WTC11 (cell line): ENCODE measurements around the gene CPAMD8. TPM values are rescaled to one million over a fixed set of nuclear protein-coding genes. Genes with fewer than 3 reads are reported as not detected.
A peak's percentile ranks its signal among the peaks of the same experiment; 100 is the strongest.

ENCODE experiments used
- ATAC-seq: fragments of 200-7000 bp; cut with Tn5 transposase; 2 replicates; pipeline ENCODE4 v1.10.0; 2021; ENCODE audit warnings: mild to moderate bottlenecking, moderate library complexity
- CTCF ChIA-PET: fragments of 300-600 bp; sonication (Branson Sonifier 250); formaldehyde crosslinking; loops from one replicate; lab custom pipeline; 2021; ENCODE audit warnings: antibody characterized with exemption; lab: Charles Lee
- POLR2A ChIA-PET: fragments of 350-600 bp; sonication (Branson Sonifier 250); formaldehyde crosslinking; loops from one replicate; lab custom pipeline; 2021; ENCODE audit warnings: antibody characterized with exemption; lab: Charles Lee
- DNase-seq: peaks from one replicate; pipeline ENCODE4 v3.0.0; 2021; ENCODE audit warnings: low spot score
- H3K27ac Mint-ChIP-seq: 2 replicates; pipeline ENCODE4 v1.8.0; 2021; ENCODE audit warnings: mixed read lengths
- H3K27me3 Mint-ChIP-seq: 2 replicates; pipeline ENCODE4 v1.8.0; 2021; ENCODE audit warnings: low read depth, mild to moderate bottlenecking, moderate library complexity, mixed read lengths
- H3K36me3 Mint-ChIP-seq: 2 replicates; pipeline ENCODE4 v1.8.0; 2021; ENCODE audit warnings: mixed read lengths
- H3K4me1 Mint-ChIP-seq: 2 replicates; pipeline ENCODE4 v1.8.0; 2022; ENCODE audit warnings: mixed read lengths
- H3K4me3 Mint-ChIP-seq: 2 replicates; pipeline ENCODE4 v1.8.0; 2021; ENCODE audit warnings: mild to moderate bottlenecking, moderate library complexity, mixed read lengths
- H3K9me3 Mint-ChIP-seq: 2 replicates; pipeline ENCODE4 v1.8.0; 2021; ENCODE audit warnings: mixed read lengths
- ATF3 ChIP-seq: sonication (generic); formaldehyde crosslinking; conservative IDR thresholded peaks from 2 replicates; pipeline ENCODE4 v1.8.1; 2022; ENCODE audit warnings: mild to moderate bottlenecking, missing genetic modification reagents
- EMX1 ChIP-seq: fragments of 250-450 bp; sonication (Bioruptor Pico); IDR thresholded peaks from 2 replicates; pipeline ENCODE4 v1.8.0; 2021; ENCODE audit warnings: mild to moderate bottlenecking
- GABPB1 ChIP-seq: sonication (generic); formaldehyde crosslinking; IDR thresholded peaks from 2 replicates; pipeline ENCODE4 v1.8.1; 2023; ENCODE audit warnings: mild to moderate bottlenecking, missing genetic modification reagents
- JUN ChIP-seq: sonication (generic); formaldehyde crosslinking; IDR thresholded peaks from 2 replicates; pipeline ENCODE4 v1.8.0; 2023; ENCODE audit warnings: mild to moderate bottlenecking, missing genetic modification reagents
- MYBL2 ChIP-seq: sonication (generic); formaldehyde crosslinking; IDR thresholded peaks from 2 replicates; pipeline ENCODE4 v1.8.1; 2023; ENCODE audit warnings: mild to moderate bottlenecking, moderate library complexity, missing genetic modification reagents
- NFE2L1 ChIP-seq: sonication (generic); formaldehyde crosslinking; IDR thresholded peaks from 2 replicates; pipeline ENCODE4 v1.8.1; 2023; ENCODE audit warnings: missing genetic modification reagents
- NFYB ChIP-seq: sonication (generic); formaldehyde crosslinking; conservative IDR thresholded peaks from 2 replicates; pipeline ENCODE4 v1.8.0; 2022; ENCODE audit warnings: low read depth, missing genetic modification reagents
- SMAD4 ChIP-seq: sonication (generic); formaldehyde crosslinking; IDR thresholded peaks from 2 replicates; pipeline ENCODE4 v1.8.0; 2022; ENCODE audit warnings: mild to moderate bottlenecking, missing genetic modification reagents
- STAT6 ChIP-seq: sonication (generic); formaldehyde crosslinking; conservative IDR thresholded peaks from 2 replicates; pipeline ENCODE4 v1.8.1; 2023; ENCODE audit warnings: mild to moderate bottlenecking, low read depth, missing genetic modification reagents, moderate library complexity
- TCF7 ChIP-seq: sonication (generic); formaldehyde crosslinking; IDR thresholded peaks from 2 replicates; pipeline ENCODE4 v1.8.0; 2022; ENCODE audit warnings: mild to moderate bottlenecking, low read depth, missing genetic modification reagents, moderate library complexity
- TEAD4 ChIP-seq: sonication (generic); formaldehyde crosslinking; IDR thresholded peaks from 2 replicates; pipeline ENCODE4 v1.8.0; 2022; ENCODE audit warnings: mild to moderate bottlenecking, missing genetic modification reagents
- ZNF219 ChIP-seq: sonication (generic); formaldehyde crosslinking; IDR thresholded peaks from 2 replicates; pipeline ENCODE4 v1.8.0; 2023; ENCODE audit warnings: missing genetic modification reagents, mild to moderate bottlenecking, borderline replicate concordance
- ZNF396 ChIP-seq: fragments of 250-450 bp; sonication (Bioruptor Pico); IDR thresholded peaks from 2 replicates; pipeline ENCODE4 v1.8.0; 2021; ENCODE audit warnings: mild to moderate bottlenecking, moderate library complexity, borderline replicate concordance
- ZSCAN18 ChIP-seq: fragments of 250-450 bp; sonication (Bioruptor Pico); IDR thresholded peaks from 2 replicates; pipeline ENCODE4 v2.1.2; 2022; ENCODE audit warnings: mild to moderate bottlenecking, moderate library complexity
- total RNA-seq: library from RNA; stranded (reverse); gene quantifications from 3 replicates; pipeline ENCODE4 v1.2.3, GENCODE V29; 2021
- TF ChIP-seq, protein P1 (sequence below): sonication (generic); formaldehyde crosslinking; IDR thresholded peaks from 2 replicates; pipeline ENCODE4 v1.8.1; 2023; ENCODE audit warnings: mild to moderate bottlenecking, missing genetic modification reagents, moderate library complexity
- TF ChIP-seq, protein P2 (sequence below): sonication (generic); formaldehyde crosslinking; IDR thresholded peaks from 2 replicates; pipeline ENCODE4 v1.8.1; 2023; ENCODE audit warnings: mild to moderate bottlenecking, missing genetic modification reagents, moderate library complexity
- TF ChIP-seq, protein P3 (sequence below): sonication (generic); formaldehyde crosslinking; IDR thresholded peaks from 2 replicates; pipeline ENCODE4 v1.8.0; 2022; ENCODE audit warnings: mild to moderate bottlenecking, missing genetic modification reagents

Gene CPAMD8
- total RNA-seq, 1 experiment from 2014 or later = 6.9 TPM

DNA sequence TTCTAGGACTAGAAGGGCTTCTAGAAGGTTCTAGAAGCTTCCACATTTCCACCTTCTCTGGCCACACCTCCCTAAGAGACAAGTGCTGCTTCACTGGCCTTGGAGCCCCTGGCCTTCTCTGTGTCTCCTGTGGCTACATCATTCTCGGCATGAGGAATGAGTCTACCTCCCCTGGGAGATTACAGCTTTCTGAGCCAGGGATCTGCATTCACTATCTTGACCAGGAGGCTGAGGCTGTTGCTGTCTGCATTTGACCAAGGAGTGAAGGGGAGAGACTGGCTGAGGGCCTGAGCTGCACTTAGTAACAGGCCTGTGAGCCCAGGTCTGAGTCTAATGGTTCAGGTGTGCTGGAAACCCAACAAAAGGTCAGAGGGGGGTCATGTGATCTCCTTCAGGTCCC is 5.3 kb downstream of the CPAMD8 start (continued):
- TF ChIP-seq ZSCAN18 (CRISPR knock-in tag) (no peak), MYBL2 (CRISPR knock-in tag) (no peak), JUN (CRISPR knock-in tag) (no peak), EMX1 (CRISPR knock-in tag) (no peak), ATF3 (CRISPR knock-in tag) (no peak), NFE2L1 (no peak), STAT6 (CRISPR knock-in tag) (no peak), TCF7 (CRISPR knock-in tag) (no peak), SMAD4 (CRISPR knock-in tag) (no peak), ZNF396 (CRISPR knock-in tag) (no peak), ZNF219 (CRISPR knock-in tag) (no peak), GABPB1 (CRISPR knock-in tag) (no peak)
- TF ChIP-seq, protein P1, sequence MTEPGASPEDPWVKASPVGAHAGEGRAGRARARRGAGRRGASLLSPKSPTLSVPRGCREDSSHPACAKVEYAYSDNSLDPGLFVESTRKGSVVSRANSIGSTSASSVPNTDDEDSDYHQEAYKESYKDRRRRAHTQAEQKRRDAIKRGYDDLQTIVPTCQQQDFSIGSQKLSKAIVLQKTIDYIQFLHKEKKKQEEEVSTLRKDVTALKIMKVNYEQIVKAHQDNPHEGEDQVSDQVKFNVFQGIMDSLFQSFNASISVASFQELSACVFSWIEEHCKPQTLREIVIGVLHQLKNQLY (CRISPR knock-in tag) = no peak
- TF ChIP-seq, protein P2, sequence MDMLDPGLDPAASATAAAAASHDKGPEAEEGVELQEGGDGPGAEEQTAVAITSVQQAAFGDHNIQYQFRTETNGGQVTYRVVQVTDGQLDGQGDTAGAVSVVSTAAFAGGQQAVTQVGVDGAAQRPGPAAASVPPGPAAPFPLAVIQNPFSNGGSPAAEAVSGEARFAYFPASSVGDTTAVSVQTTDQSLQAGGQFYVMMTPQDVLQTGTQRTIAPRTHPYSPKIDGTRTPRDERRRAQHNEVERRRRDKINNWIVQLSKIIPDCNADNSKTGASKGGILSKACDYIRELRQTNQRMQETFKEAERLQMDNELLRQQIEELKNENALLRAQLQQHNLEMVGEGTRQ (CRISPR knock-in tag) = no peak

- Mint-ChIP-seq H3K9me3 (peaks cover 42% of the 10 kb centered on the region), H3K27ac (no peak overlapping the region), H3K4me3 (no peak overlapping the region), H3K36me3 (peaks cover 27% of the 10 kb centered on the region), H3K27me3 (peaks cover 27% of the 10 kb centered on the region)
- DNase-seq = no peak
- CTCF ChIA-PET = no interaction called here
- TF ChIP-seq, protein P3, sequence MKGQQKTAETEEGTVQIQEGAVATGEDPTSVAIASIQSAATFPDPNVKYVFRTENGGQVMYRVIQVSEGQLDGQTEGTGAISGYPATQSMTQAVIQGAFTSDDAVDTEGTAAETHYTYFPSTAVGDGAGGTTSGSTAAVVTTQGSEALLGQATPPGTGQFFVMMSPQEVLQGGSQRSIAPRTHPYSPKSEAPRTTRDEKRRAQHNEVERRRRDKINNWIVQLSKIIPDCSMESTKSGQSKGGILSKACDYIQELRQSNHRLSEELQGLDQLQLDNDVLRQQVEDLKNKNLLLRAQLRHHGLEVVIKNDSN (CRISPR knock-in tag) = peak; percentile 66
- TF ChIP-seq, protein P2 (CRISPR knock-in tag) = peak; percentile 77
- no peak for TF ChIP-seq TEAD4 (CRISPR knock-in tag)
- peak; percentile 54 for TF ChIP-seq NFYB (CRISPR knock-in tag)
- TF ChIP-seq, all 79 proteins: peak for 3
- peak; percentile 66 for ATAC-seq
- POLR2A ChIA-PET = no interaction called here
- H3K4me1 Mint-ChIP-seq = peaks cover 4% of the 10 kb centered on the region
Measured at GRCh38 chr19:17020823-17021222, 5.8 kb downstream of the CPAMD8 start.
